ENCODE results near the gene STAC3.

Gene STAC3

DNA sequence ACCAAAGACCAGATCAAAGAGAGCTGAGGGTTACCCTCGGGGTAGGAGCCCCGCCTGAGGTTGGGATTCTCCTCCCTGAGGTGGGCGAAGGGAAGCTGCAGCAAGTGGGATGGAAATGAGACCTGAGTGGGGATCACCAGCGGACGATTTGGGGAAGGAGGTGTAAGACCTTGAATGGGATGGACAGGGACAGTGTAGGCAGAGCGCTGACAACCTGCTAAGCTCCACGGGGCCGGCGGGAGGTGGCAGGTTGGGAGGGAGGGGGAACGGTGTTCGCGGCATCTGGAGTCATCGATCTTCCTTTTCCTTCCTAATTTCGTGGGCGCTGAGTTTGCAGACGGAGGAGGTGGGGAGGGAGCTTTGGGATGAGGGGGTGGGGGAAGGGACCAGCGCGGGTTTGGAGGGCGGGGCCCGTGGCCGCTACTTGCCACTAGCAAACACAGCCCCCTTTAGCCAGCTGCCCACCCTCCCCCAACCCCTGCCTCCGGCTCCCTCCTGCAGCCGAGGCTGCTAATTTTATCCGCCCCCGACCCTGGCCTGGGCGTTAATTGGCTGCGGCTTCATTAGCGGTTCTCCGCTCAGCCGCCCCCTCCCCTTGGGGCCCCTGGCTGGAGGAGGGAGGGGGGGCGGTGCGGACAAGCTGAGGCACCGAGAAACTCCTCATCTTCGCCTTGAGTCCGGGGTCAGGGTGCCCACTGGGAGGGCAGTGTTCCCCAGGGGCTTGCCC lies 24.2 kb downstream of the STAC3 start:
- H3K4me3 ChIP-seq (ENCODE audit: low read depth, low read length): no peak overlapping the region
- H3K9me3 ChIP-seq: no peaks in the 10 kb centered on the region
- peaks cover 11% of the 10 kb centered on the region for H3K36me3 ChIP-seq
- DNase-seq: no peak
- peaks cover 29% of the 10 kb centered on the region for H3K27me3 ChIP-seq
- H3K4me1 ChIP-seq: no peaks in the 10 kb centered on the region; the same call in 1 of the 2 replicates
- TF ChIP-seq, protein P1, sequence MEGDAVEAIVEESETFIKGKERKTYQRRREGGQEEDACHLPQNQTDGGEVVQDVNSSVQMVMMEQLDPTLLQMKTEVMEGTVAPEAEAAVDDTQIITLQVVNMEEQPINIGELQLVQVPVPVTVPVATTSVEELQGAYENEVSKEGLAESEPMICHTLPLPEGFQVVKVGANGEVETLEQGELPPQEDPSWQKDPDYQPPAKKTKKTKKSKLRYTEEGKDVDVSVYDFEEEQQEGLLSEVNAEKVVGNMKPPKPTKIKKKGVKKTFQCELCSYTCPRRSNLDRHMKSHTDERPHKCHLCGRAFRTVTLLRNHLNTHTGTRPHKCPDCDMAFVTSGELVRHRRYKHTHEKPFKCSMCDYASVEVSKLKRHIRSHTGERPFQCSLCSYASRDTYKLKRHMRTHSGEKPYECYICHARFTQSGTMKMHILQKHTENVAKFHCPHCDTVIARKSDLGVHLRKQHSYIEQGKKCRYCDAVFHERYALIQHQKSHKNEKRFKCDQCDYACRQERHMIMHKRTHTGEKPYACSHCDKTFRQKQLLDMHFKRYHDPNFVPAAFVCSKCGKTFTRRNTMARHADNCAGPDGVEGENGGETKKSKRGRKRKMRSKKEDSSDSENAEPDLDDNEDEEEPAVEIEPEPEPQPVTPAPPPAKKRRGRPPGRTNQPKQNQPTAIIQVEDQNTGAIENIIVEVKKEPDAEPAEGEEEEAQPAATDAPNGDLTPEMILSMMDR (IDR thresholded peaks at IDR 0.05; ENCODE audit: low read depth, low read length): no peak

DNA sequence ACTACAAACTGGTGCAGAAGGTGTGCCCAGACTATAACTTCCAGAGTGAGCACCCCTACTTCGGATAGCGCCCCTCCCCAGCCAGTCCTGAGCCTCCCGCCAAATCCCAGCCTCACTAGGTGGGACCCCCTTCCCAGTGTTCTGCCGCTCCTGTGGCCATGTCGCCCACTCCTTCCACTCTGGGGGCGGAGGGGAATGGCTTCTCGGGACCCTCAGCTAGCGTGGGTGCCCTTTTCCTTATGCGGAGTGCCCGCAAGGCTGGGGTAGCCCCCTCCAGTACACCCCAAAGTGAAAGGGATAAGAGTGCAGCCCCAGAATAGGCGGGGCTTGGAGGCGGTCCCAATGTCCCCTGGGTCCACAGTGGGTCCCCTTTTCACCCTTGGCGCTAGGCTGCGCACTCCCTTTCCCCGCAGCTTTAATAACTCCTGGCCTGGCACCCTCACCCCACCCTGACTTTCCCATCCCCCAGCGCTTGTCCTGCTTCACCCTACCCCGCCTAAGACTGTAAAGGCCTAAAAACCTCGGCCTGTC lies 25.2 kb downstream of the STAC3 start:
- DNase-seq: no peak
- Histone ChIP-seq H3K4me3 (ENCODE audit: low read depth, low read length) (no peak overlapping the region), H3K36me3 (peaks cover under 1% of the 10 kb centered on the region; the same call in 1 of the 2 replicates), H3K27me3 (peaks cover 40% of the 10 kb centered on the region), H3K4me1 (no peaks in the 10 kb centered on the region; the same call in 1 of the 2 replicates), H3K9me3 (no peaks in the 10 kb centered on the region)
- TF ChIP-seq, protein P1 (IDR thresholded peaks at IDR 0.05; ENCODE audit: low read depth, low read length): no peak

DNA sequence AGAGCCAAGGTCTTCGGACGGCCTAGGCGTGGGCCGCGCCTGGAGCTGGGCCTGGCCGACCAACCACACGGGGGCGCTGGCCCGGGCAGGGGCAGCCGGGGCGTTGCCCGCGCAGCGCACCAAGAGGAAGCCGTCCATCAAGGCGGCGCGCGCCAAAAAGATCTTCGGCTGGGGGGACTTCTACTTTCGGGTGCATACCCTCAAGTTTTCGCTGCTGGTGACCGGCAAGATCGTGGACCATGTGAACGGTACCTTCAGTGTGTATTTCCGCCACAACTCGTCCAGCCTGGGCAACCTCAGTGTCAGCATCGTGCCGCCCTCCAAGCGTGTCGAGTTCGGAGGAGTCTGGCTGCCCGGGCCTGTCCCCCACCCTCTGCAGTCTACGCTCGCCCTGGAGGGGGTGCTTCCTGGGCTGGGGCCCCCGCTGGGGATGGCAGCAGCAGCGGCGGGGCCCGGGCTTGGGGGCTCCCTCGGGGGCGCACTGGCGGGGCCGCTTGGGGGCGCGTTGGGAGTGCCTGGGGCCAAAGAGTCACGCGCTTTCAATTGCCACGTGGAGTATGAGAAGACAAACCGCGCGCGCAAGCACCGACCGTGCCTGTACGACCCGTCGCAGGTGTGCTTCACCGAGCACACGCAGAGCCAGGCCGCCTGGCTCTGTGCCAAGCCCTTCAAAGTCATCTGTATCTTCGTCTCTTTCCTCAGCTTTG lies 25.9 kb downstream of the STAC3 start:
- Histone ChIP-seq H3K4me1 (no peaks in the 10 kb centered on the region; the same call in 1 of the 2 replicates), H3K36me3 (no peaks in the 10 kb centered on the region), H3K4me3 (ENCODE audit: low read depth, low read length) (no peak overlapping the region), H3K27me3 (peaks cover 45% of the 10 kb centered on the region), H3K9me3 (no peaks in the 10 kb centered on the region)
- peak; percentile 58 for DNase-seq
- TF ChIP-seq, protein P1 (IDR thresholded peaks at IDR 0.05; ENCODE audit: low read depth, low read length): no peak

DNA sequence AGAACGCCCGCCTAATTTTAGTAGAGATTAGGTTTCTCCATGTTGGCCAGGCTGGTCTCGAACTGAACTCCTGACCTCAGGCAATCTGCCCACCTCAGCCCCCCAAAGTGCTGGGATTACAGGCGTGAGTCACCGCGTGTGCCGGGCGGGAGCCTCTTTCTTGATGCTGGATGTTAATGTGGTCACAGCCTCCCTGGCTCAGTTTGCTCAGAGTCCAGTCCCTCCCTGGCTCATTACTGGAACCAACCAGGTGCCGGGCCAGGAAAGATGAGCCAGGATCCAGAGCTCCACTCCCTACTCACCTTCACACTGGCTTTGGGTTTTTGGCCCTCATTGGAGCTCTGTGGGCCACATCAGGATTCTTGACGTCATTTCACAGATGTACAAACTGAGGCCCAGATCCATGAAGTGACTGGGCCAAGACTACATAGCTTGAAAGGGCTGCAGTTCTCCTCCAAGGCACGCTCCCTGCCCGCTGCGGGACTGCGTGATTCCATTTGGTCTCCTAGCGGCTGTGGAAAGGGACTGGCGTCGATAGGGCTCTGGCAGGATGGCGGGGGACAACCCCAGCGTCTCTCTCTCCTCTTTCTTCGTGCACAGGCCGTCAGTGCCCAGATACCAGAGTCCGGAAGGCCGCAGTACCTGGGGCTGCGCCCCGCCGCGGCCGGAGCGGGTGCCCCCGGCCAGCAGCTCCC lies 26.6 kb downstream of the STAC3 start:
- no peak for DNase-seq
- H3K36me3 ChIP-seq: no peaks in the 10 kb centered on the region
- no peaks in the 10 kb centered on the region for H3K9me3 ChIP-seq
- H3K4me1 ChIP-seq: no peaks in the 10 kb centered on the region; the same call in 1 of the 2 replicates
- TF ChIP-seq, protein P1 (IDR thresholded peaks at IDR 0.05; ENCODE audit: low read depth, low read length): no peak
- H3K27me3 ChIP-seq: peaks cover 51% of the 10 kb centered on the region
- no peak overlapping the region for H3K4me3 ChIP-seq (ENCODE audit: low read depth, low read length)

DNA sequence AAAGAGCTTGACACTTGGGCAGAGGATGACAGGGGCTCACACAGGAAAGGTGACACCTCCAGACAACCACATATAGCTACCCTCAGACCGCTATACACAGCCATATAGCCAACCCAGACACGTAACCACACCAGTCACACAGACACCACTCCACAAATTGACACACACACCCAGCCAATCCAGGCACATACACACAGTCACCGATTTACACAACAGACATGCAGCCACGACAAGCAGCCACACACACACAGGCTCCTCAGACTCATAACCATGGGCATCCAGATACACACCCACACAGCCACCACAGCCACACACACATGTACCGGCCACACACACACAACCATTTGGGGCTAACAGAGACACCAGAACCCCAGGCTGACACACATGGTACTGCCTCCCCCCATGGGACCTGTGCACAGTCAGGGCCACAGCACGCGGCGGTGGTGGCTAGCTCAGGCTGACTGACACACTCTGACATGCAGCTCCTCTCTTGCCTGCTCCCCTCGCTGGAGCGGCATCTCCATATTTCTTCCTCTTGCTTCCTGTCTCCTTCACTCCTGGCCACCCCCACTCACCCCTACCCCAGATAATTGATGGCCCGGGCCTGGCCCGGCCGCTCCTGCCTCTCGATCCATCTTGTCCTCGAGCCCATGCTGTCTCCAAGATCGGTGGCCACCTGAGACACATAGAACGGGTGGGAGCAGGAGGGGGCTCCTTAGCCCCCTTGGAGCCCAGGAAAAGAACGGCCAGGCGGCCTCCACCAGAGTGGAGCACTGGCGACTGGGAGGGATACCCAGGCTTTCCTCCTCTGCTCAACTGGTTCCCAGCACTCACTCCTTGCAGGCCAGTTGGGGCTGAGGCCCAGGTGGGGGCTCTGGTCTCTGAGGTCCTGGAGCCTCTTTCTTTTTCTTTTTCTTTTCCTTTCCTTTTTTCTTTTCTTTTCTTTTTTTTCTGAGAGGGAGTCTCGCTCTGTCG lies 27.5 kb downstream of the STAC3 start:
- TF ChIP-seq, protein P1 (IDR thresholded peaks at IDR 0.05; ENCODE audit: low read depth, low read length): no peak
- Histone ChIP-seq H3K4me1 (no peaks in the 10 kb centered on the region), H3K9me3 (no peaks in the 10 kb centered on the region), H3K36me3 (no peaks in the 10 kb centered on the region), H3K4me3 (ENCODE audit: low read depth, low read length) (no peak overlapping the region), H3K27me3 (peaks cover 61% of the 10 kb centered on the region)
- DNase-seq: no peak
